ENCODE data around the gene JAKMIP1.
"Not testable (repeated sequence)": the region's sequence is repeated elsewhere in the genome, so short reads cannot be mapped to it uniquely, and the experiment has no call there.

Gene JAKMIP1

GRCh38 chr4:6002492-6002833, 197.9 kb downstream of the JAKMIP1 start:
- no peak for DNase-seq

- DNase-seq = no peak
Observed at GRCh38 chr4:6001680-6002491, 198.5 kb downstream of the JAKMIP1 start.

GRCh38 chr4:5999830-6000365, 200.5 kb downstream of the JAKMIP1 start:
- no peak for DNase-seq

- DNase-seq = no peak
Observed at GRCh38 chr4:5999356-5999755, 201.0 kb downstream of the JAKMIP1 start.

GRCh38 chr4:5998333-5998936, 201.9 kb downstream of the JAKMIP1 start:
- DNase-seq = peak; percentile 45

DNA sequence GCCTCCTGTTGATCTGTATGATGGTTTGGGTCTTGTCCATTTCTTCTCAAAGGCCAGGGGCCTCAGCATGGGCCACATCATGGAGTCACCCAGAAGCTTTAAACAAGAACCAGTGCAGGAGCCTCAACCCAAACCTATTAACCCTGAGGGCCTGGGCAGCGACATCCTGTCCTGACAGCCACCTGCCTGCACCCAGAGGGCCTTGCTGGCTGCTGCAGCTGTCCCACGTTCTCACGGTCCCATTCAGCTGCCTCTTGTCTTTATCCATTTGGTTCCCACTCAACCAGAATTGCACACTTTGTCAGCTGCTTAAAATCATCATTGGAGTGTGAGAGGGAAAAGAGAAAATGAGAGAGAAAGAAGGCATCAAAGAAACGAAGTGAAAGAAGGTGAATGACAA, 203.7 kb downstream of the JAKMIP1 start:
- DNase-seq = no peak

DNA sequence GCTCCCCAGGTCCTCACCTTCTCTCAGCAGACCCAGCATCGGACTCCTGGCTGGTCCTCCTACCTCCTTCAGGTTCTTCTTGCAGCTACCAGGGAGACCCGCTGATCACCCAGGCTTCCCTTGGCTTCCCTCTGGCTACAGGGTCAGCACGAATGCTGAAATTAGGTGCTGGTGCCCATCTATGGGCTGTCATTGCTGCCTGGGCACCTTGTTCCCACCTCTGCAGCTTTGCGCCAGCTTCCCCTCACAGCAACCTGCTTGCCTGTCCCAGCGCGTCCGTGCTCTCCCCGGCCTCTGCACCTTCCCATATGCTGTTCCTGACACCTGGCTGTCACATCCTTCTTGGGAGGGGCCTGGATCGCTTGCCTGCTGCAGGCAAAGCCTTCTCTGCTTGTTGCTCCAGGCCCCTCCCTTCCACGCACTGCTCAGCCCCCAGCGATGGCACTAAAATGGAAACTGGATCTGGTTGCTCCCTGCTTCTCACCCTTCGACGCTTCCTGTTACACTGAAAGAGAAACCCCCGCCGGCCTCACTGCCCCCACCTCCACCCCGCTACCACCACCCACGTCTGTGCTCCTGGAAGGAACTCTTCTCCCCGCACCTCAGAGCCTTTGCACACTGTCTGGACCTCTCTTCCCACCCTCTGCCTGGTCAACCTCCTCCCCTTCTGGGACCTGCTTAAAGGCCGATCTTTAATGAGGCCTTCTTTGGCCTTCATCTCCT, 204.3 kb downstream of the JAKMIP1 start:
- no peak for DNase-seq

DNA sequence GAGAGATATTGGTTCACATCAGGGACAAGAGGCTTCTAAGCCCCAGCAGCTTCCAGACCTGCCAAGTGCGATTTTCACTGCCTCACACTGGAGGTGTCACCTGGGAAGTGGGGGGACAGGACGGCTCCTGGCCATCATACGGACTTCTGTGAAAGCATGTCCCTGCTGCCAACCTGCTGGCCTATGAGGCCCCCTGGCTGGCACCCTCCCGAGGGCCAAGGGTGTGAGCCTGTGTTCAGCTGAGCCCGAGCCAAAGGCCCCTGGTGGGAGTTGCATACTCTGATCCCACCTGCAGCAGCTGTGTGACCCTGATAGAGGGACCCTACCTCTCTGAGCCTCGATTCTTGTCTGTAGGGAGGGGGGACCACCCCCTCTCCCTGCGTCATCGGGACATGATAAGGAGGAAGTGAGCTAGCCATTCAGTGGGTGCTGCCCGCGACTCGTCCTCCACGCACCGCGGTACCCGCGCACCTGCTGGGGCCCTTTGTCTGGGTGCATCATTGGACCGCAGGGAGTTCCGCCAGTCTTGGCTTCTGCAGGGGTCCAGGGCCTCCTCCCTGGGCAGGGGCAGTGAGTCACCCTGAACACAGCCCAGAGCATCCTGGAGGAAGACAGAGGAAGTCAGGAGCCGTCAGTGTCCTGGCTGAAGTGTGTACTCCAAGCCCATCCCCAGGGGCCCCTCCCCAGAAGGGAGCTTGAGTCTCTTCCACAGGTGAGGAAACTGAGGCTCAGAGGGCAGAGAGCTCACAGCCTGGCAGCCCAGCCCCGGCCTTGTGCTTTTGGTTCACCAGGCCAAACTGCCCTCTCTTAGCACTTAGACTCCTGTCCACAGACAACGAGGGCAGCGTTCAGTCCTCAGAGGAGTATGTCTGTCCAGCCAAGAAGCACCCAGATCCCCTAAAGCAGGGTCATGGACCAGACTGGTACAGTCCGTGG, 206.2 kb downstream of the JAKMIP1 start:
- no peak for DNase-seq

GRCh38 chr4:5993346-5993745, 207.0 kb downstream of the JAKMIP1 start:
- not testable (repeated sequence) for DNase-seq

GRCh38 chr4:5992828-5993321, 207.5 kb downstream of the JAKMIP1 start:
- DNase-seq = no peak

GRCh38 chr4:5992171-5992827, 208.1 kb downstream of the JAKMIP1 start:
- no peak for DNase-seq

GRCh38 chr4:5991405-5991804, 208.9 kb downstream of the JAKMIP1 start:
- DNase-seq = no peak

- DNase-seq = no peak
Observed at GRCh38 chr4:5990446-5991160, 209.7 kb downstream of the JAKMIP1 start.

DNA sequence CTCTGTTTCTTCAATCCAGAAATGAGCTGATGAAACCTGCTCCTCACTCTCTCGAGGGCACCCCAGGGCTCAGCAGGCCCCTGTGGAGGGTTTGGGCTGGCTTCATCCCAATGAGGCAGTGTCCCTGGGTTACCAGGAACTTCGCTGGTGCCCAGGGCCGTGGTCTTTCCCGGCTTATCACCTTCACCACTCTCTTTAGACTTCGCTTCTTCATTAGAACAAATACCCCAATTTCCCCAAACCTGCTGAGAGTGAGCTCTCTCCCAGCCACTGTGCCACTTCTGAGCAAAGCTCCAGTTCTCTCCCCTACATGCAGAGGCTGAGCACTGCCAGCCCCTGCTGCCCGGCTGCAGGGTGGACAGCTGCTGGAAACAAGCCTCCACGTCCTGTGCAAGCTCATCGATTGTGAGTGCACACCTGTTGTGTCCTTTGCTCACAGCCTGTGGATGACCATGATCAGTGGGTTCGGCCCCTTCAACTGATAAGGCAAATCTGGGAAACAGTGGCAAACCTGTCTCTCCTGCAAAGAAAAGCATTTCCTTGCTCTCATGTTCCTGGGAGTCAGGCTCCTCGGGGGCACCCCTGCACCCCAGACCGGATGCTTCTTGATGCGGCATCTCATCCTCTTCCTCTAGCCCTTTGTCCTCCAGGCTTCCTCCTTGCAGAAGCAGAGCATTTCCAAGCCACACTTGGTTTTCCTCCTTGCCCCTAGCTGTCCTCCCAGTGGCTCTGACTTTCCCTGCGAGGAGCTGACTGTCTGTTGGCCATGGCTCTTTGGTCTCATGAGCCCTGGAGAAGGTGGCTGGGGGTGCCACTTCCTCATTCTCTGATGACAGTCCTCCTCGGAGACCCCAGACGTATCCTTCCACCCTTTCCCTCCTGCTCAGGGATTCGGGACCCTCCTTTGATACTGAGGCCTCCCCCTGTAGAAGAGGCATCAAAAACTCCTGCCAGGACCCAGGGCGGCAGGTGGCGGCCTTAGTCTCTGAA, 210.8 kb downstream of the JAKMIP1 start:
- no peak for DNase-seq

- DNase-seq = no peak
Observed at GRCh38 chr4:5988086-5988845, 212.1 kb downstream of the JAKMIP1 start.

- no peak for DNase-seq
Observed at GRCh38 chr4:5984843-5985242, 215.5 kb downstream of the JAKMIP1 start.

DNA sequence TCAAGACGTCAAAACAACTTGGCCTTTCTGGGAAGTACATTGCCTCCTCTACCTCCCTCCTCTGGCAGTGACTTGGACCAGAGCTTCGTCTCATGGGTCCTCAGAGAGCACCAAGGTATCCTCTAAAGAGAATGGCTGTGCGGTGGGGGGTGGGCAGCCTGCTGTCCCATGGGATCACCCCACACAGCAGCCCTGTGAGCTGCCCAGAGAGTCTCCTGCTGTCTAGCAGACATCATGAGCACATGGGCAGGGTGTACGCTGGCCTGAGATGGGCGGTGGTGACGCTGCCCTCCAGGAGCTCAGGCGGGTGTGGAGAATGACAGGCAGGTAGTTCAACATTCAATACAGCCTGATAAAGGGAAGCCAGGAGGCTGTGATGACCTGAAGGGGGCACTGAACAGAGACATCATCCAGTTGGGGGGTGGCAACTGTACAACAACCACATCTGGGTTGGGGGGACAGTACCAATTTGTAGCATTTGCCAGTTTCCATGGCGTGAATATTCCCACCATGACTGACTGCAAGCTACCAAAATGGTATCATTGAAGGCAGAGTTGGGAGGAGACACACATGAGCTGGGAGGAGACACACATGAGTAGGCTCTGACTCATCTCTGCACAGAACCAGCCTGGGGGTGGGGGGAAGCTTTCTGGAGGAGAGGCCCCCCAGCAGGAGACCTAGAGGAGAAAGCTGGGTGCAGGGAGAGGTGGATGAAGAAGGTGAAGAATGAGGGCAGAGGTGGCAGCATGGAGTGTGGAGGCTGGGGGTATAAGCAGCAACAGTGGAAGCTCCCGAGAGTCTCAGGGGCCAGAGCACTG, 218.0 kb downstream of the JAKMIP1 start:
- no peak for DNase-seq
